GM20000 (cell line): ENCODE measurements around the gene NAA10.

Experiments
- DNase-seq: peaks from one replicate; pipeline ENCODE4 v3.0.0; 2012; ENCODE audit warnings: low spot score
- CTCF ChIP-seq: IDR thresholded peaks from 2 replicates; pipeline ENCODE4 v1.5.1; 2012; ENCODE audit warnings: mild to moderate bottlenecking, control low read depth; ENCODE audit errors: extremely low read depth, missing control alignments

The NAA10 gene

GRCh38 chrX:153926552-153926857 lies 8.3 kb downstream of the NAA10 start:
- DNase-seq = no peak
- TF ChIP-seq CTCF = no peak

- no peak for TF ChIP-seq CTCF
- peak; percentile 68 for DNase-seq
Observed at GRCh38 chrX:153925739-153926551, 8.9 kb downstream of the NAA10 start, which contains the start of gene ARHGAP4. ARHGAP4 (minus strand) TSS chrX:153926264; CDS start chrX:153926202, 62 bp downstream.

- no peak for TF ChIP-seq CTCF
- peak; percentile 39 for DNase-seq
Observed at GRCh38 chrX:153925387-153925738, 9.5 kb downstream of the NAA10 start.

- TF ChIP-seq CTCF = no peak
- peak; percentile 54 for DNase-seq
Observed at GRCh38 chrX:153924149-153924861, 10.5 kb downstream of the NAA10 start.

- peak; percentile 60 for DNase-seq
- peak; percentile 17 for TF ChIP-seq CTCF
Observed at GRCh38 chrX:153922932-153923857, 11.6 kb downstream of the NAA10 start.

- no peak for DNase-seq
Observed at GRCh38 chrX:153921511-153922446, 13.1 kb downstream of the NAA10 start.

More at GRCh38 chrX:153921511-153922446, 13.1 kb downstream of the NAA10 start:
- no peak for TF ChIP-seq CTCF
